ENCODE measurements around the gene APOL2. TPM values are rescaled to one million over a fixed set of nuclear protein-coding genes. Genes with fewer than 3 reads are reported as not detected.

The APOL2 gene
- total and polyA plus RNA-seq, 9 donors = 13.6 to 38.1 (median 28.2) TPM

- no peaks in the 10 kb centered on the region for H3K9me3 ChIP-seq
- no peaks in the 10 kb centered on the region for H3K36me3 ChIP-seq
- 53 to 76% (median 62%) methylated on average over 5 of the region's 5 CpGs for WGBS, 3 donors
- intact Hi-C loops (cut with DNase I) = no loop called here
- no peak overlapping the region for H3K4me3 ChIP-seq
- no peaks in the 10 kb centered on the region for H3K4me1 ChIP-seq (ENCODE audit: insufficient read depth)
- no peaks in the 10 kb centered on the region for H3K27me3 ChIP-seq
- no peak overlapping the region for H3K27ac ChIP-seq
- no peak for DNase-seq
- TF ChIP-seq, protein P1, sequence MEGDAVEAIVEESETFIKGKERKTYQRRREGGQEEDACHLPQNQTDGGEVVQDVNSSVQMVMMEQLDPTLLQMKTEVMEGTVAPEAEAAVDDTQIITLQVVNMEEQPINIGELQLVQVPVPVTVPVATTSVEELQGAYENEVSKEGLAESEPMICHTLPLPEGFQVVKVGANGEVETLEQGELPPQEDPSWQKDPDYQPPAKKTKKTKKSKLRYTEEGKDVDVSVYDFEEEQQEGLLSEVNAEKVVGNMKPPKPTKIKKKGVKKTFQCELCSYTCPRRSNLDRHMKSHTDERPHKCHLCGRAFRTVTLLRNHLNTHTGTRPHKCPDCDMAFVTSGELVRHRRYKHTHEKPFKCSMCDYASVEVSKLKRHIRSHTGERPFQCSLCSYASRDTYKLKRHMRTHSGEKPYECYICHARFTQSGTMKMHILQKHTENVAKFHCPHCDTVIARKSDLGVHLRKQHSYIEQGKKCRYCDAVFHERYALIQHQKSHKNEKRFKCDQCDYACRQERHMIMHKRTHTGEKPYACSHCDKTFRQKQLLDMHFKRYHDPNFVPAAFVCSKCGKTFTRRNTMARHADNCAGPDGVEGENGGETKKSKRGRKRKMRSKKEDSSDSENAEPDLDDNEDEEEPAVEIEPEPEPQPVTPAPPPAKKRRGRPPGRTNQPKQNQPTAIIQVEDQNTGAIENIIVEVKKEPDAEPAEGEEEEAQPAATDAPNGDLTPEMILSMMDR (IDR thresholded peaks at IDR 0.05) = no peak
- TF ChIP-seq POLR2A (IDR thresholded peaks at IDR 0.05) (no peak), EP300 (IDR thresholded peaks at IDR 0.05) (no peak)
Measured at GRCh38 chr22:36247955-36248354, 8.6 kb upstream of the APOL2 start.

DNA sequence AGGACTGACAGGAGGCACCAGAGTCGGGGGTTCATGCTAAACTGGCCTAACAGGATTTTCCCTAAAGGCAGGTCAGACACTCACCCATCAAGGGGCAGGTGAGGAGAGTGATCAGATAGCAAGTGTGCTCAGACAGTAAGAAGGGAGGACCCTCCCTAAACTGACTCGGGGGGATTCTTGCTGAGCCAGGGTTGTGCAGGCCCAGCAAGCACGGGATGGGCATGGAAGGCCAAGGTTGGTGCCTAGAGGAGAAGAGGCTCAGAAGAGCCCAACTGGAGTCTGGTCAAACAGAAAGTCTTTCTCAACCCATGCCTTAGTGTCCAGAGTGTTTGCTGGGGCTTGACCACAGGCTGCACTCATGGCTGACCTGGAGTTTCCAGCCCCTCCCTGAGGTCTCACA is 7.4 kb upstream of the APOL2 start:
- intact Hi-C loops (cut with DNase I) = no loop called here
- Histone ChIP-seq H3K4me3 (no peak overlapping the region), H3K4me1 (ENCODE audit: insufficient read depth) (no peaks in the 10 kb centered on the region), H3K27me3 (no peaks in the 10 kb centered on the region), H3K36me3 (no peaks in the 10 kb centered on the region), H3K9me3 (no peaks in the 10 kb centered on the region), H3K27ac (no peak overlapping the region)
- DNase-seq = no peak
- TF ChIP-seq, protein P1 (IDR thresholded peaks at IDR 0.05) = no peak
- no peak for TF ChIP-seq POLR2A (IDR thresholded peaks at IDR 0.05)
- TF ChIP-seq EP300 (IDR thresholded peaks at IDR 0.05) = no peak
- 73 to 95% (median 80%) methylated on average over 3 of the region's 3 CpGs for WGBS, 3 donors

DNA sequence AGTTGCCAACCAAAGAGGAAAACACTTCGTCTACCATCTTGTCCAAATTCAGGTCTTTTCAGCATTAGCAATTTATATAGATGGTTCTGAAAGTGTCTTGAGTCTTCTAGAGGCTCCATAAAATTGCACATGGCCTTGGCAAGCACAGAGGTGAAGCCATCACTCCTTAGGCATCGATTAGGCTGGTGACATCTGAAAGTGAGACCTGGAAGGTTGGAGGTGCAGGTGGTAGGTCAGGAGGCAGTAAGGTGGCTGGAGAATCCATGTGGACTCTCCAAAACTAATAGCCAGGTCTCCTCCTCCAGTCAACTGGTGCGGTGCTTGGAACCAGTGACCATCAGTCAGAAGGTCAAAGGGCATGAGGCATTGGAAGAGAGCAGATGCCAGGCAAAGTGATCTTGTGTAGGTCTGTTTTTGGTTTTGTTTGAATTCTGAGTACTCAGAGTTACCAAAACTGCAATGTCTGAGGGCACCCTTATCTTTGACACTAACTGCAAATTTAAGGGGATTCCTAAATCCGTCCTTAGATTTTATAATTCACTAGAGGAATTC is 6.6 kb upstream of the APOL2 start:
- Histone ChIP-seq H3K4me1 (ENCODE audit: insufficient read depth) (no peaks in the 10 kb centered on the region), H3K9me3 (no peaks in the 10 kb centered on the region), H3K27me3 (no peaks in the 10 kb centered on the region), H3K36me3 (no peaks in the 10 kb centered on the region), H3K27ac (no peak overlapping the region), H3K4me3 (no peak overlapping the region)
- intact Hi-C loops (cut with DNase I) = no loop called here
- 65 to 67% (median 67%) methylated on average over 4 of the region's 4 CpGs for WGBS, 3 donors
- no peak for DNase-seq
- TF ChIP-seq, protein P1 (IDR thresholded peaks at IDR 0.05) = no peak
- TF ChIP-seq EP300 (IDR thresholded peaks at IDR 0.05) = no peak
- TF ChIP-seq POLR2A (IDR thresholded peaks at IDR 0.05) = no peak

DNA sequence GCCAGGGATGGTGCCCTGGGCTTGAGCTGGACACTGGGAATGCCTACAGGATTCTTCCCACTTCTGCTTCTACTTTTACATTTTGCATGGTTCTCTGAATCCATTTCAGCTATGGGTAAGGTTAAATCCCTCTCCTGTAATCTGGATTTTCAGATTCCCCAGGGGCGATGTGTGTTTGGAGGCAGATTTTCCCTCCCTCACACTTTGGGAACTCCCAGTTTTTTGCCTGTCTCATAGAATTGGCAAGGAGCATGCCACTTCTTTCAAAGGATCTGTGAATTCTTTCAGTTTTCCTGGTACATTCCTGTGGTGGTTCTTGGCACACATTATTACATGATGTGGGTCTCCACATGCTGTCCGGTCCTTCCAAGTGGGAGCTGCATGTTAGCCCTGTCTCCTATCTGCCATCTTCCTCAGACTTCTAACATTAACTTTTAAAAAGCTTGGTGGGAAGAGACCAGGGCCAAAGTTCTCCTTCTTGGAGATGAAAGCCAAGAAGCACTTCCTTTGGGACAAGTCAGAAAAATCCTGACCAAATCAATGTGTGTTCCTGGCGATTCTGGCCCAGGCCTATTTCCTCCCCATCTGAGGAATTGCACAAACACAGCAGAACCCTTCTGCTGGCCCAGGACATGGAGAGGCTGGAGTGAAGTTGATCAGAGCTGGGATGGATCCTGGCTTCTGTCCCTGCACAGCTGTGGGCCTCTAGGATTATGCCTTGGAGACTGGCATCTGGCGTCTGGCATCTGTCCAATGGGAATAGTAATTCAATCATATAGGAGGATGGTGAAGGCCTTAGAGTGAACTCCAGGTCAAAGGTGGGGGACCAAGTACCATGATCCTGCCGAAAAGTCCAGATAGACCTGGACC is 5.4 kb upstream of the APOL2 start:
- H3K27me3 ChIP-seq = no peaks in the 10 kb centered on the region
- H3K4me3 ChIP-seq = no peak overlapping the region
- no peaks in the 10 kb centered on the region for H3K4me1 ChIP-seq (ENCODE audit: insufficient read depth)
- intact Hi-C loops (cut with DNase I) = no loop called here
- TF ChIP-seq POLR2A (IDR thresholded peaks at IDR 0.05) = no peak
- TF ChIP-seq, protein P1 (IDR thresholded peaks at IDR 0.05) = no peak
- H3K36me3 ChIP-seq = no peaks in the 10 kb centered on the region
- 53 to 71% (median 54%) methylated on average over 5 of the region's 5 CpGs for WGBS, 3 donors
- H3K9me3 ChIP-seq = no peaks in the 10 kb centered on the region
- no peak for DNase-seq
- no peak overlapping the region for H3K27ac ChIP-seq

Data from ovary (tissue), 9 donors.